Measurements from ENCODE around the gene EN2.
"Not testable (repeated sequence)": the region's sequence is repeated elsewhere in the genome, so short reads cannot be mapped to it uniquely, and the experiment has no call there.

EN2 gene

GRCh38 chr7:155441856-155442255, 16.1 kb upstream of the EN2 start:
- no peaks in the 10 kb centered on the region for H3K36me3 ChIP-seq
- no peaks in the 10 kb centered on the region for H3K4me1 ChIP-seq (ENCODE audit: control insufficient read depth in 1 of 2, insufficient read depth in 1 of 2, low read depth in 1 of 2, low read length in 1 of 2)
- H3K27ac ChIP-seq = no peak overlapping the region
- no peaks in the 10 kb centered on the region for H3K9me3 ChIP-seq
- H3K4me3 ChIP-seq (ENCODE audit: low read depth in 1 of 2, low read length in 1 of 2) = no peak overlapping the region
- TF ChIP-seq CTCF (IDR thresholded peaks at IDR 0.05) = no peak
- H3K27me3 ChIP-seq = peaks cover 100% of the 10 kb centered on the region

GRCh38 chr7:155444746-155445145, 13.2 kb upstream of the EN2 start:
- Histone ChIP-seq H3K36me3 (no peaks in the 10 kb centered on the region), H3K4me1 (ENCODE audit: control insufficient read depth in 1 of 2, insufficient read depth in 1 of 2, low read depth in 1 of 2, low read length in 1 of 2) (no peaks in the 10 kb centered on the region), H3K27me3 (peaks cover 100% of the 10 kb centered on the region), H3K9me3 (no peaks in the 10 kb centered on the region), H3K27ac (no peak overlapping the region), H3K4me3 (ENCODE audit: low read depth in 1 of 2, low read length in 1 of 2) (no peak overlapping the region)
- no peak for TF ChIP-seq CTCF (IDR thresholded peaks at IDR 0.05)

- not testable (repeated sequence) for H3K9me3 ChIP-seq; H3K36me3 ChIP-seq; H3K4me3 ChIP-seq (ENCODE audit: low read depth in 1 of 2, low read length in 1 of 2); H3K4me1 ChIP-seq (ENCODE audit: control insufficient read depth in 1 of 2, insufficient read depth in 1 of 2, low read depth in 1 of 2, low read length in 1 of 2); H3K27ac ChIP-seq
- H3K27me3 ChIP-seq = peaks cover 100% of the 10 kb centered on the region
Observed at GRCh38 chr7:155445606-155446005, 12.3 kb upstream of the EN2 start.

GRCh38 chr7:155447603-155448002, 10.3 kb upstream of the EN2 start:
- no peak for TF ChIP-seq CTCF (IDR thresholded peaks at IDR 0.05)
- no peaks in the 10 kb centered on the region for H3K36me3 ChIP-seq
- no peak overlapping the region for H3K27ac ChIP-seq
- H3K9me3 ChIP-seq = no peaks in the 10 kb centered on the region
- peaks cover 100% of the 10 kb centered on the region for H3K27me3 ChIP-seq
- no peak overlapping the region for H3K4me3 ChIP-seq (ENCODE audit: low read depth in 1 of 2, low read length in 1 of 2)
- no peaks in the 10 kb centered on the region for H3K4me1 ChIP-seq (ENCODE audit: control insufficient read depth in 1 of 2, insufficient read depth in 1 of 2, low read depth in 1 of 2, low read length in 1 of 2)

GRCh38 chr7:155448632-155449007, 9.3 kb upstream of the EN2 start:
- Histone ChIP-seq H3K4me3 (ENCODE audit: low read depth in 1 of 2, low read length in 1 of 2) (no peak overlapping the region), H3K27me3 (peaks cover 100% of the 10 kb centered on the region), H3K4me1 (ENCODE audit: control insufficient read depth in 1 of 2, insufficient read depth in 1 of 2, low read depth in 1 of 2, low read length in 1 of 2) (no peaks in the 10 kb centered on the region), H3K36me3 (no peaks in the 10 kb centered on the region), H3K9me3 (no peaks in the 10 kb centered on the region), H3K27ac (no peak overlapping the region)
- TF ChIP-seq CTCF (IDR thresholded peaks at IDR 0.05) = no peak

GRCh38 chr7:155449008-155449868, 8.7 kb upstream of the EN2 start:
- TF ChIP-seq CTCF (IDR thresholded peaks at IDR 0.05) = no peak
- Histone ChIP-seq H3K4me1 (ENCODE audit: control insufficient read depth in 1 of 2, insufficient read depth in 1 of 2, low read depth in 1 of 2, low read length in 1 of 2) (no peaks in the 10 kb centered on the region), H3K27me3 (peaks cover 100% of the 10 kb centered on the region), H3K27ac (no peak overlapping the region), H3K9me3 (no peaks in the 10 kb centered on the region), H3K36me3 (no peaks in the 10 kb centered on the region), H3K4me3 (ENCODE audit: low read depth in 1 of 2, low read length in 1 of 2) (no peak overlapping the region)

Measured in neutrophil (primary cell).